Measurements from ENCODE around the gene KCND2.

The KCND2 gene

GRCh38 chr7:120792091-120792860, 519.3 kb downstream of the KCND2 start:
- no peak overlapping the region for H3K4me3 ChIP-seq (ENCODE audit: control insufficient read depth, low read depth, low read length)
- peak; percentile 70 for DNase-seq (ENCODE audit: low read depth)
- TF ChIP-seq CTCF (conservative IDR thresholded peaks at IDR 0.05; ENCODE audit: control insufficient read depth, insufficient read depth, low read depth, low read length) = peak; percentile 93

- no peak for TF ChIP-seq CTCF (conservative IDR thresholded peaks at IDR 0.05; ENCODE audit: control insufficient read depth, insufficient read depth, low read depth, low read length)
- no peak overlapping the region for H3K4me3 ChIP-seq (ENCODE audit: control insufficient read depth, low read depth, low read length)
- no peak for DNase-seq (ENCODE audit: low read depth)
Observed at GRCh38 chr7:120792861-120793130, 519.8 kb downstream of the KCND2 start.

GRCh38 chr7:120793213-120793936, 520.4 kb downstream of the KCND2 start:
- no peak for TF ChIP-seq CTCF (conservative IDR thresholded peaks at IDR 0.05; ENCODE audit: control insufficient read depth, insufficient read depth, low read depth, low read length)
- DNase-seq (ENCODE audit: low read depth) = no peak
- no peak overlapping the region for H3K4me3 ChIP-seq (ENCODE audit: control insufficient read depth, low read depth, low read length)

- peak; percentile 6 for DNase-seq (ENCODE audit: low read depth)
- no peak for TF ChIP-seq CTCF (conservative IDR thresholded peaks at IDR 0.05; ENCODE audit: control insufficient read depth, insufficient read depth, low read depth, low read length)
- no peak overlapping the region for H3K4me3 ChIP-seq (ENCODE audit: control insufficient read depth, low read depth, low read length)
Observed at GRCh38 chr7:120794106-120794729, 521.2 kb downstream of the KCND2 start.

GRCh38 chr7:120797026-120797645, 524.2 kb downstream of the KCND2 start:
- TF ChIP-seq CTCF (conservative IDR thresholded peaks at IDR 0.05; ENCODE audit: control insufficient read depth, insufficient read depth, low read depth, low read length) = no peak
- H3K4me3 ChIP-seq (ENCODE audit: control insufficient read depth, low read depth, low read length) = no peak overlapping the region
- DNase-seq (ENCODE audit: low read depth) = no peak

GRCh38 chr7:120799147-120799546, 526.2 kb downstream of the KCND2 start:
- no peak for TF ChIP-seq CTCF (conservative IDR thresholded peaks at IDR 0.05; ENCODE audit: control insufficient read depth, insufficient read depth, low read depth, low read length)
- no peak overlapping the region for H3K4me3 ChIP-seq (ENCODE audit: control insufficient read depth, low read depth, low read length)
- no peak for DNase-seq (ENCODE audit: low read depth)

Measured in fibroblast of mammary gland (primary cell).